HG03039 (cell line): ENCODE results near the gene PUM2.
"Not testable (repeated sequence)": the region's sequence is repeated elsewhere in the genome, so short reads cannot be mapped to it uniquely, and the experiment has no call there.

Experiments used
- ATAC-seq: cut with Tn5 transposase; IDR thresholded peaks from one replicate; pipeline ENCODE4 v1.9.1; 2021; ENCODE audit warnings: mild to moderate bottlenecking, moderate library complexity; ENCODE audit not compliant: unreplicated experiment

Gene PUM2

DNA sequence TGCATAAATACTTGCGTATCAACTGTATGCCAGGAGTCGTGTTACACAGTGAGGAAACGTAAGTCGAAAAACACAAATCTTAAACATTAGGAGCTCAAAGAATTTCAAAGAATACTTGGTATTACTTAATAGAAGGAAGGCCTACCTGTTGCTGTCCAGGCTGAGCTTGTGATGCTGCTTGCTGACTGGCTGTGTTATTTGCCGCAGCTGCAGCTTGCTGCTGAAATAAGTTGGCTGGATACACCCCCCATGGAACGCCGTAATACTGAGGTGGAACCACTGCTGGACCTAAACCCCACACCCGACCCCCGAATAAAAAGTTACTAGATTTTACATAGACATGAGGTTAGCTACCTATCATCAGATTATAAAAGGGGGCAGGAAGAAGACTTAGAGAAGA is 56.4 kb downstream of the PUM2 start:
- ATAC-seq = no peak

DNA sequence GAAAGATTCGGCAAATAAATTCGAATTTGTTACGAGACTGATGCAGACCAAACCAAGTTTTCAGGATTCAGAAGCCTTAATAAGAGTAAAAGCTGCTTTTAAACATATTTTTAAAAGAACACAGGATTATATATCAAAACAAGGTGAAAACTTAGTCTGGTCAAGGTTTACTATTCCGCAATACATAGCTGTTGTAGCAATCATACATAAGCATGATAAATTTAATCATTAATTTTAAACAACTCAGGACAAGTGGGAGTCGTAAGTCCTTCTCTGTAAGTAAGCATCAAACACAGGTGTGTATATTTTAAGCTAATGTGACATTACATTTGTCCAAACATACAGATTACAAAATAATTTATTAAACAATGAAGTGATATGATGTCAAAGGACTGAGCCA is 57.7 kb downstream of the PUM2 start:
- ATAC-seq = no peak

DNA sequence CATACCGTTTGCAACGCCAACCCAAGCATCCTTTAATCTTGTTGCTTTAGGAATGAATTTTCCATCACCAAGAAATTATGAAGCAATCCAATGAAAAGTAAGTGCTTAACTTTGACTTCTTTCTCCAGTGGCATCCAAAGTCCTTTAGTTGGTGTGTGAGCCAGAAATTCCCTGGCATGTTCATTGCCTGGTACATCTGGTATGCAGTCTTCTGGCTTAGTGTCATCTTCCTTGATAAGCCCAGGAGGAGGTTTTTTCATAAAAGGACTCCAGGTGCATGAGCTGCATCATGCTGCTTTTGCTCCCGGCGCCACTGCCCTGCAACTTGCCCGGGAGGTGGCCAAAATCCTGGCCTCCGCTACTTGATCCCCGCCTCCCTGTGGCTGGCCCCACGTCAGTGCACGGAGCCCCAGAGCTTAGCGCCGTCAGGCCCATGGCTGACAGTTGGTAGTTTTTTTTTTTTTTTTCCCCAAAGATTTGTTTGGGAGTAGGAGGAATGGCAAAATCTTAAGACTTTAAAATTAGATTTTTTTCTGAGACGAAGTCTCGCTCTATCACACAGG is 58.7 kb downstream of the PUM2 start:
- no peak for ATAC-seq

GRCh38 chr2:20291106-20291564 is 59.5 kb downstream of the PUM2 start:
- ATAC-seq = peak; percentile 54

- no peak for ATAC-seq
Observed at GRCh38 chr2:20288642-20289340, 61.9 kb downstream of the PUM2 start.

DNA sequence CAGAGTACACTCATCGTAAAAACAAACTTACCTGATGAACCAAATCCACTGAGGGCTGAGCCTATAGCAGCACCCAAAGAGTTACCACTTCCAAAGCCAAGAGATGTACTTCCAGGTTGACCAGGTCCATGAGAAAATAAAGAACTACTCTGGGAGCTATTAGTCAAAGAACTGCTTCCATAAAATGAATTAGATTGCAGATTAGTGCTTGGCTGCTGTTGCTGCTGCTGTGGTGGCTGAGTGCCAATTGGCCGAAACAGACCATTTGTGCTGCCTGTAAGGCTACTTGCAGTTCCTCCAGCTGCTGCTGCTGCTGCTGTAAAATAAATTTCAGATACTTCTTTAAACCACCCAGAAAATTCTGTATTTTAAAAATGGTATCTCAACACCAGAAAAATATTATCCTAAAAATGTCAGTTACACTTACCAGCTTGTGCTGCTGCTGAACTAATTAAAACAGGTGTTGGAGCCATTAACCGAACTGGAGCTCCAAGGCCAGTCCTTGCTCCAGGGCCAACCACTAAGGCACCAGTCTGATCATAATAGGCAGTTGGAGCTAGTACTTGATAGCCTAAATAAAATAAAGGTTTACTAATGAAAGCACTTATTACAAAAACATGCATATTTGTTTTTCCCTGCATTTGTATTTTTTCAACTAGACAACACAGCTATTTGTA is 67.6 kb downstream of the PUM2 start:
- ATAC-seq = no peak

GRCh38 chr2:20281876-20282275 is 68.8 kb downstream of the PUM2 start:
- ATAC-seq = no peak

DNA sequence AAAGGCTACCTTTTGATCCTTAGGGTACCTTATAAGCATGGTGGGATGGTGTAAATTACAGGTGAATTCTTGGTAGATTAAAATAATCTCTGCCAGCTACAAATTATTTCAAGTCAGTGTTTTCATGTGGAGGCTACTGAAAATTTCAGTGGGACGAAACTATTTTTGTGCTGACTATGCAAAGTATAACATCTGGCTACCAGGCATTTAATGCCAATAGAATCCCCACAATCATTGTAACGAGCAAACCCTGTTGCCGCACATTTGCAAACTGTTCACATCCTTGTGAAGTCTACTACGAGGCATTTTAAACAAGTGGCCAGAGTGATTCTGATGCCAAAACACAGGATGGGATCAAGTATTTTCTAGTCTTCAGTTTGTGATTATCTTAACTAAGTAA is 77.6 kb downstream of the PUM2 start:
- ATAC-seq = no peak

- not testable (repeated sequence) for ATAC-seq
Observed at GRCh38 chr2:20268317-20268716, 82.3 kb downstream of the PUM2 start.

DNA sequence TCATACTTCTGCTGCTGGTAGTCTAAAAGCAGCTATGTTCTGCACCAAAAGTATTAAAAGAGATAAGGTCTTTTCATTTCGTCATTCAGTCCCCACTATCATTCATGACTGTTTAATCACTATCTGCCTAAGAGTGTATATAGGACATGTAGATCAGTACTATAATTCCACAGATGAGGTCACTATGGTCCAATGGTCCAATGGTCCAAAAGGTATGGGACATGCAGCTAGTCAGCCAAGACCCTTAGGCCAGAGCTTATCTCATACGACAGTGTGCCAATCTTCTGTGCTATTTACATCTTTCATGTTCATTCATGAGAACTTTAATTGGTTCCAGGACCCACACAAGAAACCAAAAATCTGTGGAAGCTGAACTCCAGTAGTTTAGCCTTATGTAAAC is 83.1 kb downstream of the PUM2 start:
- no peak for ATAC-seq

DNA sequence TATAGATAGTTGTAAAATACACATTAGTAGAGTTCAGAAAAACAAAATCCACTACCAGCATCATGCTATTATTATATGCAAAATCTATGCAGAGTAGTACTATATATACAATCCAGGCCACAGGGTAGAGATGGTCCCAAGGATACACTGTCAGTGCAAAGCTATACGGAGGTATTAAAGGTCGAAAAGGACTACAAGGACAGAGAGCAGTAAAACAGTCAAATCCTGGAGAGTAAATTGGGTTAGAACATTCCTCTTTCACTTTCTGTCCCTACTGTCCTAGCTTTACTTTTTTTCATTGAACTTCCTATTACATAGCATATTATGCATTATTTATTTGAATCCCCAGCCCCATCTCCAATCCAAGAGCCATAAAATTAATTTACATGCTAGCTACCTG is 86.0 kb downstream of the PUM2 start:
- ATAC-seq = no peak

DNA sequence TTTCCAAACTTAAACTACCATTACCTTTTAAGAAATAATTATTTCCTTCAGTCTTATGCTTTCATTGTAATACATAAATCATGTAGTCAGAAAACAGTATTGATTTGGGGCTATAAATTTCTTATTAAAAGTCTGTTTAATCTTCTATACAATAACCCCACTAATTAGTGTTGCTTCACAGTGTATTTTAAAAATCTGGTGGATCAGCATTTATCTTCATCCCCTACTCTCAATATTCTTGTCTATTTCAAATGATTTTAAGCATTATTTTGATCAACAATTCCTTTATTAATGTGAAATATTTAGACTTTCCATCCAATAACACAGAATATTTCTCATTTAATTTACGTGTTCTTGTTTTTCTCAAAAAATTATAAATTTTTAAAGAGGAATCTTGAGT is 93.2 kb downstream of the PUM2 start:
- no peak for ATAC-seq

DNA sequence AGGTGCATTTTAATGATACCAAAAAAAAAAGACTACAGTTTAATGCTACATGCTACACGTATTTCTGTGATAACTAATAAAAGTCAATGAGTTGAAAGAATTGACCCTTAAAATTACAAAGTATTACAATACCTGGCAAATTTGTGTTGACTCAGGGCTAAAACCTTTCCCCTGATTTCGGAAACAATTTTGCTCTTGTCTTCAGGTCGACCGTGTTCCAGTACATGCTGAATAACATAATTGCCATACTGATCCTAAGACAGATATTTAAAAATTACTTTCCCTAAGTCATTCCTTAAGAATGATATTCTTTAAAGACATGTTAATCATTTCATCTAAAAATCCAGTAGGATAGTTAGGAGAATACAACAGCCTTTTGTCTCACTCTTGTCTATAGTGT is 95.9 kb downstream of the PUM2 start:
- no peak for ATAC-seq

DNA sequence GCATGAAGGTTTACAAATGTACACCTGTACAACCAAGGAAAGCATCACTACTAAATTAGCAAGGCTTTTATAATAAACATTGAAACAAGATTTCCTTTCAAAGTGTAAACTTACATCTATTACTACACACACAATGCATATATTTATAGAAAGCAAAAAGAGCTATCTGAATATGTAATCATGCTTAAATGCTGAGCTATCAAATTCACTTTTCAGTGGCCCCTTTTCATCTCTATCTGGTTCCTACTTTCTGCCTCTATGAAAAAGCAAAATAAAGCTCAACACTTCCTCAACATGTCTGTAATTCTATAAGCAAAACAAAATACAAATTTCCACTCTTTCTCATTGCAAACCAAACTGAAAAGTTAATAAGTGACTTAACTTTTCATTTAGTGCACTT is 100.2 kb downstream of the PUM2 start:
- ATAC-seq = no peak

GRCh38 chr2:20249170-20249569 is 101.5 kb downstream of the PUM2 start:
- no peak for ATAC-seq

GRCh38 chr2:20247084-20247483 is 103.6 kb downstream of the PUM2 start:
- no peak for ATAC-seq

DNA sequence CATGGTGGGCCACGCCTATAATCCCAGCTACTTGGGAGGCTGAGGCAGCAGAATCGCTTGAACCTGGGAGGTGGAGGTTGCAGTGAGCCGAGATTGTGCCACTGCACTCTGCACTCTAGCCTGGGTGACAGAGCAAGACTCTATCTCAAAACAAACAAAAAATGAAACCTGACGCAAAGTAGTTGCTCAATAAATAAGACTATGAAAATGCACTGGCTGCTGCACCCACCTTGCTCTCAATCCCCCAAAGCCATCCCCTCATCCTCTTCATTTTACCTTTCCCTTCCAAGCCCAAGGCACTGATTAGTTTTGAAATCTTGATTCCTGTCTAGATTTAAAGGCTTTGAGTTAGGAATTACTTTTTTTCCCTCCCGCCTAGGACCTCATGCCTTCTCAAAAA is 107.0 kb downstream of the PUM2 start:
- ATAC-seq = not testable (repeated sequence)

DNA sequence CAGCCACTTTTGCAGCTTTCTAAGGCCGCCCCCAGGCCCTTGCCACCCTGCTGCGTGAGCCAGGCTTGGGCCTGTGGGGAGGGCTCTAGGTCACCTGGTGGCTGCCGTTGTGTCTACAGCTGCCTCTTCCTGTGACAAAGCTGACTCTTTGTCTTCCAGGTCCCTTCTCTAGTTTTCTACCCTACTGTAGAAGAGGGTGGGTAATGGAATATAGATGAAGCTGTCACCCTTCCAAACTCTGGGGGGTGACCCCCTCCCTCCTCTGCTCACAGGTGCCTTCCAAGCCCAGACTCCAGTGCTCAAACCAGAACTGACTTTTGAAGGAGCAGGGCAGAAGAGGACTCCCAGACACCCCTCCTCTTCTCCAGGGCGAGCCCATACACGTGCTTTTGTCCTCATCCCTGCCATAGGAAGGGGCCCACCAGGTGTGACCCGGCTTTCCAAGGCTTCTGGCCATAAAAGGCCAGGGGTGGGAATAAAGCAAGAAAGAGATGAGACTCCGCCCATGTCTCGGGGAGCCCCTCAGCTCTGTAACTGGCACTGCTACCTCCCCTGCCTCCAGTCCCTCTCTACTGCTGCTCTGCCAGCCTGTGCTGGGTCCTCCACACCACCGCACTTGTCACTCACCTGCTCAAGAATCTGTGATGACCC is 107.8 kb downstream of the PUM2 start:
- ATAC-seq = no peak

GRCh38 chr2:20241973-20242726 is 108.5 kb downstream of the PUM2 start:
- ATAC-seq = no peak

DNA sequence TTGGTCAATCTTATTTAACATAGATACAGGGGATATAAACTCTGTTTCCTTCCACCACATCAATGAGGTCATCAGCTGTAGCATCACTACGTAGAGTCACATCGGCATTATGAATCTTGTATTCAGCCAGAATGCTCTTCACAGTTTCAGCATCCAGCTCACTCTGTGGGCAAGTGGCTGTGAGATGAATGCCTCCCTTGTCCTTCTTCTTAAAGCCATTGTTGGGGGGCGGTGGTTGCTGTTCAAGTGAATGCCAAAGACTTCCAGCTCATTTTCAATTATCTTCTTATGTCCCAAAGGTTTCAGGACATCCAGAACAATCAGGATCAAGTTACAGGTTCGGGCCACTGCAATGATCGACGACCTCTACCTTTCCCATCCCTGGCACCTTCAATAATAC is 110.4 kb downstream of the PUM2 start:
- not testable (repeated sequence) for ATAC-seq

DNA sequence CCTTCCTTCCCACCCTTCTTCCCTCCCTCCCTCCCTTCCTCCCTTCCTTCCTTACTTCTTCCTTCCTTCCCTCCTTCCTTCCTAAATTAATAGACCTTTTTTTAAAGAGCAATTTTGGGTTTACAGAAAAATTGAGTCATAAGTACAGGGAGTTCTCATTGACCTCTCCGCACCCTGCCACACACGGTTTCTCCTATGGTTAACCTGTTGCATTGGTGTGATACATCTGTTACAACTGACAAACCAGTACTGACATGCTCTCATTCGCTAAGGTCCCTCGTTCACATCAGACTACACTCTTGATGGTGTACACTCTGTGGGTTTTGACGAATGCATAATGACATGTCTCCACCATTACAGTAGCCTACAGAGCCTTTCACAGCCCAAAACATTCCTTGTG is 114.1 kb downstream of the PUM2 start:
- ATAC-seq = no peak
